Astrocyte of the cerebellum (primary cell): ENCODE results near the gene SPAG6.

ENCODE experiments used
- DNase-seq: peaks from one replicate; pipeline ENCODE4 v3.0.0-alpha.2; 2011; ENCODE audit warnings: low read depth
- H3K4me3 ChIP-seq: 2 replicates; pipeline ENCODE4 v1.5.1; 2011; ENCODE audit warnings: mild to moderate bottlenecking, low read depth, low read length, moderate library complexity
- in situ Hi-C: cut with HindIII; loops from 2 replicates; pipeline ENCODE4 v1.10.0; 2017; ENCODE audit warnings: low sequenced_read_pairs
- TF ChIP-seq, protein P1 (sequence below): IDR thresholded peaks from 2 replicates; pipeline ENCODE4 v1.5.1; 2012; ENCODE audit warnings: low read length, low read depth, moderate library complexity, mild to moderate bottlenecking; ENCODE audit errors: missing control alignments

Gene SPAG6

DNA sequence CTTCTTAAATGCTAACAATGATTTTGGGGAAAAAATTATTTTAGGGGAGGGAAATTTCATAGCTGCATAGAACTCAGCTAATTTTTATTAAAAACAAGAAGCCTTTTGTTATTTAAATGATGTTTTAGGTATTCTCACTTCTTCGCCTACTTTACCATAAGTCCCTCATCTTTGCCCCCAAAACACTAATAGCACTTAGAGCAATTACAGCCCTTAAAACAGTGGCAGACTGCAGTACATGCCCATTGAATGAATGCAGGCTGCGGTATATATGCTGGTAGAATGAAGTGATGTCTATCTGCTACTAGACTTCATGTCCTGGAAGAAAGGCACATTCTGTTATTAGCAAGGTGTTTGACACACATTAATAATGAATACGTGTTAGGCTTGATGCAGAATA lies 2.9 kb upstream of the SPAG6 start:
- H3K4me3 ChIP-seq = no peak overlapping the region
- no peak for DNase-seq
- in situ Hi-C loops = no loop called here
- TF ChIP-seq, protein P1, sequence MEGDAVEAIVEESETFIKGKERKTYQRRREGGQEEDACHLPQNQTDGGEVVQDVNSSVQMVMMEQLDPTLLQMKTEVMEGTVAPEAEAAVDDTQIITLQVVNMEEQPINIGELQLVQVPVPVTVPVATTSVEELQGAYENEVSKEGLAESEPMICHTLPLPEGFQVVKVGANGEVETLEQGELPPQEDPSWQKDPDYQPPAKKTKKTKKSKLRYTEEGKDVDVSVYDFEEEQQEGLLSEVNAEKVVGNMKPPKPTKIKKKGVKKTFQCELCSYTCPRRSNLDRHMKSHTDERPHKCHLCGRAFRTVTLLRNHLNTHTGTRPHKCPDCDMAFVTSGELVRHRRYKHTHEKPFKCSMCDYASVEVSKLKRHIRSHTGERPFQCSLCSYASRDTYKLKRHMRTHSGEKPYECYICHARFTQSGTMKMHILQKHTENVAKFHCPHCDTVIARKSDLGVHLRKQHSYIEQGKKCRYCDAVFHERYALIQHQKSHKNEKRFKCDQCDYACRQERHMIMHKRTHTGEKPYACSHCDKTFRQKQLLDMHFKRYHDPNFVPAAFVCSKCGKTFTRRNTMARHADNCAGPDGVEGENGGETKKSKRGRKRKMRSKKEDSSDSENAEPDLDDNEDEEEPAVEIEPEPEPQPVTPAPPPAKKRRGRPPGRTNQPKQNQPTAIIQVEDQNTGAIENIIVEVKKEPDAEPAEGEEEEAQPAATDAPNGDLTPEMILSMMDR = no peak

DNA sequence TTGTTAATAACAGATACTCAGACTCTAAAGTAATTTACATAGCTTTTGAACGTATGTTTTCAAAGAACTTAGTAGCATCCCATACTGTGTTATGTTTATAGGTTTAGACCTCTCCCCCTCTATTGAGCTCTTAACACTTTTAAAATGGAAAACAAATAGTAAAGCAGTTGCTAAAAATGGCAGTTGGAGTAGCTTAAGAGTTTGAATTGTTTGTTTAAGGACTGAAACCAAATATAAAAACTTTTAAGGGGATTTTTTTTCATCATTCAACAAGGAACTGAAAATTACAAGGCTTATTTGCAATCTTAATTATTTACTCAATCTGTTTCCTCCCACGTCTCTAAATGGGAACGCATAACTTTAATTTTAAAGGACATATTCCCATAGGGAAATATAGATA lies 1.6 kb upstream of the SPAG6 start:
- in situ Hi-C loops = no loop called here
- no peak for DNase-seq
- H3K4me3 ChIP-seq = no peak overlapping the region
- TF ChIP-seq, protein P1 = no peak

DNA sequence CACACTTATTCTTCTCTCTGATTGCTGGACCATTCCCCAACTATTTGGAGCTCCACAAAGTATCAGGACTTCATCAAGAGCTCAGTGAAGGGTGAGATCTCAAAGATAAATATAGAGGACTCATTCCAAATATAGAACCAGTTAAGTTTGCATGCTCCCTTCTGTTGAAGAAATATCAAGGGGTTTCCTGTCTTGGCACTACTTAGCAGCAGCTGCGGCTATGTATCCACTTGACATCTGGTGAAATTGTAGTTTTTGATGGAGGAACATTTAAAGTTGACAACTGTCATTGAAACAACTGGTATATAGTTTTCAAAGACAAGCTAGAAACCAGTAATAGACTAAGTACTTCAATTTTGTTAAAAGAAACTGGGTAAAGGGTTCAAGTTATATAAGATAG lies 1.0 kb upstream of the SPAG6 start:
- TF ChIP-seq, protein P1 = no peak
- no peak for DNase-seq
- no peak overlapping the region for H3K4me3 ChIP-seq
- in situ Hi-C loops = no loop called here

DNA sequence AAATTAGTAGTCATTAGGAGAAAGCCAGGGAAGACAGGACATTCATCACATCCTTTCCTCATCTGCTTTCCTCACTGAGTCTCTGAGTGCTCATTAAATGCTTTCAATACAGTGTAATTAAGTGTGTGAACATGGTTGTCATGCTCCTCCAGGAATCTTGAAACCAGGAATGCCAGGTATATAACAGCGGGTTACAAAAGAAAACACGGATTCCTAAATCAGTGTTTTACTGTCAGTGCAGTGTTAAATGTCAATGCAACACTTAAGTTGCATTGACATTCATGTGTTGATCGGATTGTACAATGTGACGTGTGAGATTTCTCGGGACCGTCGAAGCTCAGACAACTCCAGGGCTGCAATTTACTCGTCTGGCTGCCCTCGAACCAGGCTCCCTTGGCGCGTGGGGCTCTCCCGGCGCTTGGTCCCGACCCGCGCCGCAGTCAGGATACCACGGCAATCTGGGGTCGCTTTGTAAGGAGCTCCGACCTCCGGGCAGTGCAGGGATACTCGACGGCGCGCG lies 455 bp upstream of the SPAG6 start:
- DNase-seq = no peak
- H3K4me3 ChIP-seq = no peak overlapping the region
- in situ Hi-C loops = no loop called here
- TF ChIP-seq, protein P1 = no peak

DNA sequence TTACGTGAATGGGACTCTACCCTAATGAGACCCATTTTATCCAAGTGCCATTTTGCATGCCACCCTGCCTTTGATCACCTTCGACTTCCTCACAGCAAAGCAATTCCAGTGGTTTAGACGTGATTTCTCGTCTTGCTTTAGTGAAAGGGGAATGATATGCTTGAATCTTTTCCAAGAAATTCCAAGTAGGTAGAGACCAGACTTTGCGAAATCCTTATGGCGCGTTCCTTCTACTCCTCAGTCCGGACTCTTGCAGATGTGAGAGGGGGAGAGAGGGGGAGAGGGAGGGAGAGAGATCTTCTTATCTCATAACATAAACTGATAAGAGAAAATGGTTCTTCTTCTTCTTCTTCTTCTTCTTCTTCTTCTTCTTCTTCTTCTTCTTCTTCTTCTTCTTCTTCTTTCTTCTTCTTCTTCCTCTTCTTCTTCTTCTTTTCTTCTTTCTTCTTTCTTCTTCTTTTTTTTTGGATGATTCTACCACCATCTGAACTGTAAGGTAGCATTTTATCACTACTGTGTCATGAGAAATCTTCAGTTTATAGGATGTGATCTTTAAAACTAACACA lies 883 bp downstream of the SPAG6 start:
- in situ Hi-C loops = no loop called here
- TF ChIP-seq, protein P1 = no peak
- DNase-seq = no peak
- no peak overlapping the region for H3K4me3 ChIP-seq

DNA sequence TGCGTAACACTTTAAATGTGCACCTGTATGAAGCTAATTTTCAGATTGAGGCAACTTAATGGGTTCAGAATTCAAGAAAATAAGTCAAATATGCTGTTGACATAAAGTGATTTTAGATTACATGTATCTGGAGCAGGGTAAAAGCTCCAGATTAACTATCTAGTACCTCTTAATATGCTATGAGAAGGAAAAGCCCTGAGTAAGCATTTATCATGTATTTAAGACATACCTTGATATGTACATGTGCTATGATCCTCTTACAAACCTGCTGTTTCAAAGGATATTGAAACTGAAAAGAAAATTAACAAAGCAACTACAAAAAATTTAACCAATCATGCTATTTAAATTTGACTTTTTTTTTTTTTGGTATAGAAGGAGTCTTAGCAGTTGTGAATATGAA lies 4.5 kb downstream of the SPAG6 start:
- TF ChIP-seq, protein P1 = no peak
- H3K4me3 ChIP-seq = no peak overlapping the region
- DNase-seq = no peak
- in situ Hi-C loops = no loop called here
